ENCODE measurements around the gene SRSF3.

DNA sequence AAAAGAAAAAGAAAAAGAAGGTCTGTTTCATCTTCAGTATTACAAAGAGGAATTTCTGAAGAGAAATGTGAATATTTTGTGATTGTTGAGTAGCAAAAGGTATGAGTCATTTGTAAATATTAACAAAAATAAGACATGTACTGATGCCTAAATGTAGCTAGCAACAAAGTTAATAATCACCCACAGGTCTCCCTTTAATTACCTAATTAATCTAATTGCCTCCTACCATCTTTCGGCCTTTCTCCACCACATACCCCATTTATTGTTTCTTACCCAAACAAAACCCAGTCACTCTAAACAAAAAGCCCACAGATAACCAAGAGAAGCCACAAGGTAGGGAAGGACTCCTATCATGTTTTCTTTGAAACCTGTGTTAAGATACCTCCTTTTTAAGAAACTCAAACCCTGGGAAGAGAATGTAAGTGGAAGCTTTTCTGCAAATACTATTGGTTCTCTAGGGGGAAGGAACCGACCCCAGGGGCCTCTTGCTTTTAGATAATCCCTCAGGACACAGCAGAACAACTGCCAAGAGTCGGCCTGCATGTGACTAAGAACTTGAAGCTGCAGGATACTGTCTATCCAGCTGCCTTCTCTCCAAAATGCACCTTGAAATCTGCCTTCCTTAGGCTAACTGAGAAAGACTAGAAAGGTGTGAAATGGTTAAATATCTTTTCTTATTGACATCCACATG lies 30.8 kb upstream of the SRSF3 start:
- no peak for TF ChIP-seq CTCF (conservative IDR thresholded peaks at IDR 0.05; ENCODE audit: low read depth, low read length)
- TF ChIP-seq EZH2phosphoT487 (IDR thresholded peaks at IDR 0.05; ENCODE audit: borderline replicate concordance, low read length), result no peak
- no peak for TF ChIP-seq EZH2 (IDR thresholded peaks at IDR 0.05; ENCODE audit: low read length, unreplicated experiment)
